Measurements from ENCODE around the gene FILIP1L. TPM values are rescaled to one million over a fixed set of nuclear protein-coding genes. Genes with fewer than 3 reads are reported as not detected.
A peak's percentile ranks its signal among the peaks of the same experiment; 100 is the strongest.

FILIP1L gene
- total RNA-seq, 1 donor from 2014 or later: 21.6 TPM

- DNase-seq (ENCODE audit: low read depth, low spot score): peak; percentile 63
These were observed 11.0 kb upstream of the FILIP1L start for GRCh38 chr3:100125161-100125938.

GRCh38 chr3:100124201-100124761, 10.0 kb upstream of the FILIP1L start:
- DNase-seq (ENCODE audit: low read depth, low spot score): no peak

GRCh38 chr3:100123112-100123511, 8.8 kb upstream of the FILIP1L start:
- no peak for DNase-seq (ENCODE audit: low read depth, low spot score)

GRCh38 chr3:100122321-100122720, 8.0 kb upstream of the FILIP1L start:
- no peak for DNase-seq (ENCODE audit: low read depth, low spot score)

GRCh38 chr3:100120693-100121092, 6.4 kb upstream of the FILIP1L start:
- DNase-seq (ENCODE audit: low read depth, low spot score): no peak

- DNase-seq (ENCODE audit: low read depth, low spot score): no peak
These were observed 5.7 kb upstream of the FILIP1L start for GRCh38 chr3:100120012-100120411.

- DNase-seq (ENCODE audit: low read depth, low spot score): no peak
These were observed 2.8 kb upstream of the FILIP1L start for GRCh38 chr3:100117093-100117492.

- DNase-seq (ENCODE audit: low read depth, low spot score): no peak
These were observed 433 bp downstream of the FILIP1L start for GRCh38 chr3:100113723-100114412.

- DNase-seq (ENCODE audit: low read depth, low spot score): no peak
These were observed 2.6 kb downstream of the FILIP1L start for GRCh38 chr3:100111728-100112127.

GRCh38 chr3:100110162-100110561, 4.1 kb downstream of the FILIP1L start:
- no peak for DNase-seq (ENCODE audit: low read depth, low spot score)

- DNase-seq (ENCODE audit: low read depth, low spot score): no peak
These were observed 5.7 kb downstream of the FILIP1L start for GRCh38 chr3:100108464-100109079.

GRCh38 chr3:100107221-100107814, 7.0 kb downstream of the FILIP1L start:
- DNase-seq (ENCODE audit: low read depth, low spot score): no peak

- DNase-seq (ENCODE audit: low read depth, low spot score): no peak
These were observed 7.7 kb downstream of the FILIP1L start for GRCh38 chr3:100106531-100107141.

- no peak for DNase-seq (ENCODE audit: low read depth, low spot score)
These were observed 8.2 kb downstream of the FILIP1L start for GRCh38 chr3:100106094-100106493.

- DNase-seq (ENCODE audit: low read depth, low spot score): no peak
These were observed 8.8 kb downstream of the FILIP1L start for GRCh38 chr3:100105501-100105900.

GRCh38 chr3:100104817-100105413, 9.4 kb downstream of the FILIP1L start:
- DNase-seq (ENCODE audit: low read depth, low spot score): no peak

GRCh38 chr3:100104442-100104798, 9.9 kb downstream of the FILIP1L start:
- no peak for DNase-seq (ENCODE audit: low read depth, low spot score)

GRCh38 chr3:100103558-100104441, 10.5 kb downstream of the FILIP1L start:
- DNase-seq (ENCODE audit: low read depth, low spot score): no peak

- DNase-seq (ENCODE audit: low read depth, low spot score): no peak
These were observed 11.5 kb downstream of the FILIP1L start for GRCh38 chr3:100102757-100103156.

- DNase-seq (ENCODE audit: low read depth, low spot score): no peak
These were observed 13.9 kb downstream of the FILIP1L start for GRCh38 chr3:100100425-100100824.

Data from pulmonary artery endothelial cell (primary cell).